Measurements from ENCODE around the gene ZNF358. TPM values are rescaled to one million over a fixed set of nuclear protein-coding genes. Genes with fewer than 3 reads are reported as not detected.

Gene ZNF358
- total and polyA plus RNA-seq, 10 of the 15 experiments (the other 5 are each of a cell fraction or from before 2014, with no cell fraction given) = 0.09 to 6.3 (median 1.9) TPM; not detected in 1

- no peak for DNase-seq (ENCODE audit: low read depth, low spot score)
- ChIA-PET POLR2A (no interaction called here), CTCF (no interaction called here), SMC1A (ENCODE audit: uncharacterized antibody, unreplicated experiment) (no interaction called here), RAD21 (ENCODE audit: unreplicated experiment) (no interaction called here)
- TF ChIP-seq SRF (IDR thresholded peaks at IDR 0.05; ENCODE audit: low read depth in 2 of 2, low read length in 2 of 2) (no peak), POLR2A (IDR thresholded peaks at IDR 0.05; ENCODE audit: low read depth, low read length) (peak; percentile 22; the same call in 1 of the 2 replicates)
- Histone ChIP-seq H3K9me3 (replicated peaks; ENCODE audit: control insufficient read depth, insufficient read depth, low read length) (no peaks in the 10 kb centered on the region), H3K4me2 (ENCODE audit: control insufficient read depth, insufficient read depth) (no peak overlapping the region), H3K79me2 (ENCODE audit: control insufficient read depth, insufficient read depth, low read length) (no peaks in the 10 kb centered on the region), H3K4me1 (ENCODE audit: control insufficient read depth, insufficient read depth, low read length) (peaks cover 4% of the 10 kb centered on the region; the same call in 1 of the 2 replicates), H3K36me3 (ENCODE audit: control insufficient read depth in 2 of 2, insufficient read depth in 2 of 2, low read length in 1 of 2) (no peaks in the 10 kb centered on the region; a peak in 1 of 4 replicates), H3K27me3 (replicated peaks in 1 of 2; ENCODE audit: control insufficient read depth in 2 of 2, insufficient read depth in 2 of 2, low read length in 1 of 2) (no peaks in the 10 kb centered on the region), H4K20me1 (ENCODE audit: control insufficient read depth, insufficient read depth) (no peaks in the 10 kb centered on the region), H3K9ac (ENCODE audit: control insufficient read depth, insufficient read depth, low read length) (no peak overlapping the region), H3K4me3 (no peak overlapping the region), H2AFZ (ENCODE audit: control insufficient read depth, low read depth, low read length) (no peak overlapping the region), H3K27ac (ENCODE audit: control insufficient read depth, insufficient read depth) (no peak overlapping the region)
- intact Hi-C loops (cut with micrococcal nuclease; ENCODE audit: unreplicated experiment) = no loop called here
- WGBS (ENCODE audit: insufficient coverage, insufficient replicate concordance, low lambda C conversion rate, missing lambda C conversion rate) = 73% methylated on average over 22 of the region's 25 CpGs
- in situ Hi-C loops (cut with MboI) = no loop called here
- FAIRE-seq = no peak
- no peak for ATAC-seq
- BruUV-seq (replicated peaks) = no TSS peak
Measured at GRCh38 chr19:7527516-7528191, 11.8 kb downstream of the ZNF358 start.

- BruUV-seq (replicated peaks) = no TSS peak
- ChIA-PET CTCF (no interaction called here), RAD21 (ENCODE audit: unreplicated experiment) (no interaction called here), SMC1A (ENCODE audit: uncharacterized antibody, unreplicated experiment) (no interaction called here), POLR2A (no interaction called here)
- ATAC-seq = no peak
- Histone ChIP-seq H4K20me1 (ENCODE audit: control insufficient read depth, insufficient read depth) (no peaks in the 10 kb centered on the region), H3K27me3 (replicated peaks in 1 of 2; ENCODE audit: control insufficient read depth in 2 of 2, insufficient read depth in 2 of 2, low read length in 1 of 2) (no peaks in the 10 kb centered on the region), H2AFZ (ENCODE audit: control insufficient read depth, low read depth, low read length) (no peak overlapping the region), H3K27ac (ENCODE audit: control insufficient read depth, insufficient read depth) (no peak overlapping the region), H3K36me3 (ENCODE audit: control insufficient read depth in 2 of 2, insufficient read depth in 2 of 2, low read length in 1 of 2) (no peaks in the 10 kb centered on the region; a peak in 1 of 4 replicates), H3K79me2 (ENCODE audit: control insufficient read depth, insufficient read depth, low read length) (no peaks in the 10 kb centered on the region), H3K4me2 (ENCODE audit: control insufficient read depth, insufficient read depth) (no peak overlapping the region), H3K9ac (ENCODE audit: control insufficient read depth, insufficient read depth, low read length) (no peak overlapping the region), H3K4me1 (ENCODE audit: control insufficient read depth, insufficient read depth, low read length) (peaks cover 4% of the 10 kb centered on the region; the same call in 1 of the 2 replicates), H3K4me3 (no peak overlapping the region), H3K9me3 (replicated peaks; ENCODE audit: control insufficient read depth, insufficient read depth, low read length) (no peaks in the 10 kb centered on the region)
- 70% methylated on average over 7 of the region's 7 CpGs for WGBS (ENCODE audit: insufficient coverage, insufficient replicate concordance, low lambda C conversion rate, missing lambda C conversion rate)
- intact Hi-C loops (cut with micrococcal nuclease; ENCODE audit: unreplicated experiment) = no loop called here
- in situ Hi-C loops (cut with MboI) = no loop called here
- no peak for DNase-seq (ENCODE audit: low read depth, low spot score)
- FAIRE-seq = no peak
- TF ChIP-seq SMARCA5 (IDR thresholded peaks at IDR 0.05) (no peak), CEBPB (IDR thresholded peaks at IDR 0.05; ENCODE audit: borderline replicate concordance in 1 of 2, low read depth in 2 of 2, low read length in 2 of 2) (no peak), CBX3 (IDR thresholded peaks at IDR 0.05; ENCODE audit: borderline replicate concordance, low read depth) (no peak), MYC (IDR thresholded peaks at IDR 0.05; ENCODE audit: insufficient read depth, insufficient read length, insufficient replicate concordance, low read length, severe bottlenecking) (no peak), SIN3A (IDR thresholded peaks at IDR 0.05; ENCODE audit: low read depth, low read length) (no peak), TARDBP (IDR thresholded peaks at IDR 0.05; ENCODE audit: borderline replicate concordance) (no peak), ETV6 (conservative IDR thresholded peaks at IDR 0.05 in 1 of 2, IDR thresholded peaks at IDR 0.05 in 1 of 2; ENCODE audit: borderline replicate concordance in 1 of 2, low read depth in 1 of 2) (no peak), BCL3 (IDR thresholded peaks at IDR 0.05; ENCODE audit: borderline replicate concordance, insufficient read depth, low read depth, low read length, poor library complexity, severe bottlenecking) (no peak), IKZF2 (IDR thresholded peaks at IDR 0.05) (no peak), RELB (IDR thresholded peaks at IDR 0.05; ENCODE audit: low read depth) (no peak), HCFC1 (IDR thresholded peaks at IDR 0.05; ENCODE audit: low read length) (no peak), STAT1 (conservative IDR thresholded peaks at IDR 0.05) (no peak), IRF4 (IDR thresholded peaks at IDR 0.05; ENCODE audit: low read depth, low read length) (no peak), NFIC (IDR thresholded peaks at IDR 0.05; ENCODE audit: low read depth, low read length) (no peak)
Measured at GRCh38 chr19:7528192-7528519, 12.3 kb downstream of the ZNF358 start.

Measured in GM12878 (cell line).